Pulmonary artery endothelial cell (primary cell): Measurements from ENCODE around the gene CALML4. TPM values are rescaled to one million over a fixed set of nuclear protein-coding genes. Genes with fewer than 3 reads are reported as not detected.
"Not testable (repeated sequence)": the region's sequence is repeated elsewhere in the genome, so short reads cannot be mapped to it uniquely, and the experiment has no call there.

Source experiments
- DNase-seq: peaks from one replicate; pipeline ENCODE4 v3.0.0-alpha.2; 2011; ENCODE audit warnings: low read depth, low spot score
- total RNA-seq: library from RNA; depleted of rRNA; stranded (reverse); fragments of >200 nt; gene quantifications from 2 replicates; pipeline ENCODE4 v1.2.3, GENCODE V29; 2014

Gene CALML4
- total RNA-seq, 1 donor from 2014 or later: 3.0 TPM

GRCh38 chr15:68225442-68225841, 20.3 kb upstream of the CALML4 start:
- not testable (repeated sequence) for DNase-seq

GRCh38 chr15:68224546-68225250, 19.6 kb upstream of the CALML4 start:
- no peak for DNase-seq

- no peak for DNase-seq
Measured at GRCh38 chr15:68224108-68224507, 19.0 kb upstream of the CALML4 start.

DNA sequence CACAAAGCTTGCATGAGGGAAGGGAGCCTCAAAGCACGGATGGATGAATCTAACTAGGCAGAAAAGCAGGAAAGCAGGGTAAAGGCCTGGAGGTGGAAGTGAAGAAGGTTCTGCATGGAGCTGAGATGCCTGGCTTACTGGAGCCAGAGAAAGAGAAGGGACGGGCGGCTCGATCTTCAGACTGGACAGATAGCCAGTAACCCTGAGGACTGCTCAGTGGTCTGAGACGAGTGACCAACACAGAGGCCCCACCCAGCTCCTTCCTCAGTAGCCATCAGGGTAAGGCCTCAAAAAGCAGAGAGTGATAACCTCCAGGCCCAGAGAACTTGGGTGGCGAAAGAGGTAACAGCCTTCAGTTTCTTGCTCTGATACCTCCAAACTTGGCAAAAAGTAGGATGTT, 18.0 kb upstream of the CALML4 start:
- DNase-seq: no peak

- not testable (repeated sequence) for DNase-seq
Measured at GRCh38 chr15:68222432-68222743, 17.3 kb upstream of the CALML4 start.

DNA sequence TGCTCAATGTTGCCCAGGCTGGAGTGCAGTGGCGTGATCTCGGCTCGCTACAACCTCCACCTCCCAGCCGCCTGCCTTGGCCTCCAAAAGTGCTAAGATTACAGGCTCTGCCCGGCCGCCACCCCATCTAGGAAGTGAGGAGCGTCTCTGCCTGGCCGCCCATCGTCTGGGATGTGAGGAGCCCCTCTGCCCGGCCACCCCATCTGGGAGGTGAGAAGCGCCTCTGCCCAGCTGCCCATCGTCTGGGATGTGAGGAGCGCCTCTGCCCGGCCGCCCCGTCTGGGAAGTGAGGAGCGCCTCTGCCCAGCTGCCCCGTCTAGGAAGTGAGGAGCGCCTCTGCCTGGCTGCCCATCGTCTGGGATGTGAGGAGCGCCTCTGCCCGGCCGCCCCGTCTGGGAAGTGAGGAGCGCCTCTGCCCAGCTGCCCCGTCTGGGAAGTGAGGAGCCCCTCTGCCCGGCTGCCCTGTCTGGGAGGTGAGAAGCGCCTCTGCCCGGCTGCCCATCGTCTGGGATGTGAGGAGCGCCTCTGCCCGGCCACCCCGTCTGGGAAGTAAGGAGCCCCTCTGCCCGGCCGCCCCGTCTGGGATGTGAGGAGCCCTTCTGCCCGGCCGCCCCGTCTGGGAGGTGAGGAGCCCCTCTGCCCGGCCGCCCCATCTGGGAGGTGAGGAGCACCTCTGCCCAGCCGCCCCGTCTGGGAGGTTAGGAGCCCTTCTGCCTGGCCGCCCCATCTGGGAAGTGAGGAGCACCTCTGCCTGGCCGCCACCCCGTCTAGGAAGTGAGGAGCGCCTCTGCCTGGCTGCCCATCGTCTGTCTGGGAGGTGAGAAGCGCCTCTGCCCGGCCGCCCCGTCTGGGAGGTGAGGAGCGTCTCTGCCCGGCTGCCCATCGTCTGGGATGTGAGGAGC, 16.6 kb upstream of the CALML4 start:
- DNase-seq: not testable (repeated sequence)

DNA sequence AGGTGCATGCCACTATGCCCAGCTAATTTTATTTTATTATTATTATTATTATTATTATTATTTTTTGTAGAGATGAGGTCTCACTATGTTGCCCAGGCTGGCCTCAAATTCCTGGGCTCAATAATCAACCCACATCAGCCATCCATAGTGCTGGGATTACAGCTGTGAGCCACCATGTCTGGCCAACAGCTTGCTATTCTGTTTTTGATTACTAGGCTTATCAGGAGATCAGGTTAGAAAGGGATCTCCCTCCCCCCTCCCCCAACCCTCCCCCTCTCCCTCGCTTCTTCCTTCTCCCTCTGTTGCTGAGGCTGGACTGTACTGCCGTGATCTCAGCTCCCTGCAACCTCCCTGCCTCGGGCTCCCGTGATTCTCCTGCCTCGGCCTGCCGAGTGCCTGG, 15.8 kb upstream of the CALML4 start:
- no peak for DNase-seq

- no peak for DNase-seq
Measured at GRCh38 chr15:68220489-68220888, 15.4 kb upstream of the CALML4 start.

DNA sequence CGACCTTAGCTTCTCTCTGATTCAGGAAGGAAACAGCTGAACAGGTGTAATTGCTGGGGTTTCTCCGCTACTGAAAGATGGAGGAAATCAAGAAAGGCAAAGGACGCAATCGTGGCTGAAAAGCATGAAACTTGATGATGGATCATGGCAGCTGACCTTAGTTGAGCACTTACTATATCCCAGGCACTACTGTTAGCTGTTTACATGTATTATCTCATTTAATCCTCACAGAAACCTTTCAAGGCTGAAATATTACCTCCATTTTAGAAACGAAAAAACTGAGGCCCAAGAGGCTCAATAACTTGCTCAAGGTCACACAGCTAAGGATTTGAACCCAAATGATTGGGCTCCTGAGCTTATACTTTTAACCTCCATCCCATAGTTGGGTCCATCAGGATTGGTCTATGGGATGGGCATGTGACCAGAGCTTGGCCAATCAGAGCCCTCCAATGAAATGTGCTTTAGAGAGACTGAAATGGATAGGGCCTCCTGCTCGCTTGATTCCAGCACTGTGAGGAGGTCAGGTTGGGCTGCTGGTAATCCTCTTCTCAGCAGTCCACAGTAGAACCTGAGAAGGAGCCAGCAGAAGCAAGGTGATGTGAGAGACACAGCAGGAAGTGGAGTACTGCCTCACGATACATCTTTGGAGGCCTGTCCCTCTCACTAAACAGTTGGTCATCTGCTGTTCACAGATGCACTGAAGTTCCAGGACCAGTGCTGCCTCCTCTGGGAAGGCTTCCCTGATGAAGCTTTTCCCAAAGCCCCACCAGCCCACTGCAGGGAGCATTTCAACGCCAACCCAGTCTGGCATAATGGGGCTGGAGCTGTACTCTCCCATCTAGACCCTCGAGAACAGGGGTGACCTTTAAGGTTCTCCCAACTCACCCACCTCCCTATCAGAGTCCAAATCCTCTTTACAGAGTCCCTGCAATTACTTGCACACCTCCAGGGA, 14.0 kb upstream of the CALML4 start:
- no peak for DNase-seq

- DNase-seq: no peak
Measured at GRCh38 chr15:68218331-68218730, 13.2 kb upstream of the CALML4 start.

DNA sequence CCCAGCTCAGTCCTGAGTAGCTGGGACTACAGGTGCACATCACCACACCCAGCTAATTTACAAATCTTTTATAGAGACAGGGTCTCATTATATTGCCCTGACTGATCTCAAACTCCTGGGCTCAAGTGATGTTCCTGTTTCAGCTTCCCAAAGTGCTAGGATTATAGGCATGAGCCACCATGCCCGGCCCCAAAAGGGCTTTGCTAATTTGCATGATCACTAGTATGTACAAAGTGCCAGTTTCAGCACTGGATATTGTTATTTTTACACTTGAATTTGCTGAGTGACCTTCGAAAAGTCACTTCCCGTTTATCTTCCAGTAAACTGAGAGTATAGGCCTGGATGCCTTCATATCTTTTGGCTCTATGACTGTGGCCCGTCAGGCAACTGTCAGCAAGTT, 12.2 kb upstream of the CALML4 start:
- DNase-seq: no peak

GRCh38 chr15:68214838-68215254, 9.7 kb upstream of the CALML4 start:
- DNase-seq: no peak

DNA sequence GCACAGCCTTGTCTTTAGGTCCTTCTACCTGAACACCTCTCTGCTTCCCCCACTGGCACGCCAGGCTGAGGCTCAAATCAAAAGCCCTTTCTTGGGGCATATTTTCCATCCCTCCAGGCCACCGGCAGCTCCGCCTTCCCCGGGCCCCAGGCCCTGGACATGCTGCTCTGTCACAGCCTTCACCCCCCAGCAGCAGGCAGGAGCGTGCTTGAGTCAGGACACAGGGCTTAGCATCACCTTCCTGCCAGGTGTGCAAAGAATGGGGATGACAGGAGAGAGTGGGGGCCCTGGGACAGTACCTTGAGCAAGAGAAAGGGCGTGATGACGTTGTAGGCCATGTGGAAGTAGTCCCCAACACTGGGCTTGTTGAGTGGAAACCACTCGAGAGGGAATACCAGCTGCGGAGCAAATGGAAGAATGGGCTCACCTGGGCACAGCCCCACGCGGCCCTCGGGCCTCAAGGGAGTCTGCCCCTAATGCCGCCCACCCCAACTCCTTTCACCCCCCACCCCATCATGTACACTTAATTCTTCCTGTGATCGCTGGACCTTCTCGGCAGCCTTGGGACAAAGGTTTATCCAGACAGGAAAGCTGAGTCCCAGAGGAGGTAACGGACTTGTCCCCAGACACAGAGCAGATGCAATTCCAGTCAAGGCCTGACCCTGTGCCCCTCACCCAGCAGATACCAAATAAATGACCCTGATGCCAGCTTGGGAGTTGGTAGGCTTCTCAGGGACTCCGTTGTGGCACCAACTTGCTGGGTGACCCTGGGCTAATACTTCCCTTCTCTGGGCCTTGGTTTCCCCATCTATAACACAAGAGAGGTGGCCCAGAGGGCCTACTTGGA, 9.1 kb upstream of the CALML4 start:
- no peak for DNase-seq

GRCh38 chr15:68213491-68213845, 8.3 kb upstream of the CALML4 start:
- DNase-seq: not testable (repeated sequence)

DNA sequence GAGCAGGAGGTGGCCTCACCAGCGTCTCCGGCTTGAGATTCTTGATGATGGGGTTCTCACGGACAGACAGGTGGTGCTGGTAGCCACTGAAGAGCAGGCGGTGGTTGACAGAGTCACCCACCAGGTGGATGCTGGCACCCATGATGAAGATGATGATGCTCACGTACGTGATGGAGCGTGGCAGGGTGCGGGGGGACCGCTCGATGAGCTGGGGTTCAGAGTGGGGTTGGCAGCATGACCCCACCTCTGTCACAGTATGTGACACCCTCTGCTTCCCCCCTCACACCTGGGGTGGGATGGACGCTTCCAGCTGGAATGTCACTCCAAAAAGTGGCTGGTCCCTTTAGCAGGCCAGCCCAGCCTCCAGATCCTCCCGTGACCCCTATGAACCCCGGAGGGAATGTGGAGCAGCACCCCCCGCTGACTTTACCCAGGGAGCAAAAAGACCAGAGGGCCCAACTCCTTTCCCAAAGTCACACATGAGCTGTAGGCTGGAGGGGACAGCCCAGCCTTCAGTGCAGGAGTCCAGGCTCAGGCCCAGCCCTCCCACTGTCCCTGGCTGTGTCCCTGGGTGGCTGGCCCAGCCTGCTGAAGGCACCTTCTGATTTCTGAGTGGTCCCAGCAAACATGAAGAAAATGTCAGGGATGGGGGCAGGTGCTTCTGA, 6.7 kb upstream of the CALML4 start:
- DNase-seq: no peak

DNA sequence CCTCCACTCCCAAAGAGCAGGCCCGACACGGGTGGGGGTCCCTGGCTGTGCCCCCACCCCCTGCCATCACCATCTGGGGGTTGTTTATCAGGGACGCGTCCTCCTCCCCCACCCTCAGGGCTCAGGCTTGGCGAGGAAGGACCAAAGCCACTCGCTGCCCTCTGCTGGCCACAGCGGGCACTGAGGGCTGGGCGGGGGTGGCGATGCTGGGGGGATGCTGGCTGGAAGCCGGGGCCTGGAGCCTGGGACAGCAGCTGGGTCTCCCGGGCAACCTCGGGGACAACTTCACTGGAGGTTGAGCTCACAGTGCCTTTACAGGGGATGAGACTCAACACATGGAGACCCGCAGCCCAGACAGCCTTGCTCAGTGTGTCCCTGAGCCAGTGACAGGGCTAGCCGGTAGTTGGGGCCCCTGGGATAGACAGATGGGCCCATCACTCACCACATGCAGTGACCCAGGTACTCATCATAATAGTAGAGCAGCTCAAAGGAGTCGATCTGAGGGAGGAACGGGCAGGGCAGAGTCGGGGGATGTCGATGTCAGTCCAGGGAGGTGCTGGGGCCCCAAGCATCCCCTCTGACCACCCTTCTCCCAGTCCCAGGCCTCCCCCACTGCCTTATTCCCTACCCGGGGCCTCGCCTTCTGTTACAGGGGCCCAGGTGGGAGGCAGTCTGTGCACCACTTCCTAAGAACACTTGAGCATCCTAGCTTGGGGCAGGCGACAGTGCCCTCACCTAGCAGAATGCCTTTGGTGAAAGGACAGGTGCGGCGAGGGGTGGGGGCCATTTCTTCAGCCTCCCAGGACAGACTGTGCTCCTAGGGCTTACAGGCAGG, 5.9 kb upstream of the CALML4 start:
- no peak for DNase-seq

DNA sequence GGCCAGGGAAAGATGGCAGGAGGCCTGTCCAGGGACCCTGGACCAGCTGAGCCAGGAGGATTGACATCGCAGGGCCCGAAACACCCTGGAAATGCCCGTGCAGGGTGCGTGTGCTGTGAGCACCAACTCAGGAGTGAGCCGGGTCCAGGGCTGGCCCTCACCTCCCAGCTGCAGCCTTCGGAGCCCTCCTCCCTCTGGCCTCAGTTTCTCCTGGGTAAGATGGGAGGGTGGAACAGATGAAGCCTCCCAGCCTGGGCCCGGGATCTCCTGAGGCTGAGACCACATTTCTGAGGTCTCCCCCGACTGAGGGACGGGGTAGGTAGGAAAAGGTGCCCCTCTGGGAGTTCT, 5.3 kb upstream of the CALML4 start:
- no peak for DNase-seq

GRCh38 chr15:68209735-68210408, 4.7 kb upstream of the CALML4 start:
- DNase-seq: no peak

DNA sequence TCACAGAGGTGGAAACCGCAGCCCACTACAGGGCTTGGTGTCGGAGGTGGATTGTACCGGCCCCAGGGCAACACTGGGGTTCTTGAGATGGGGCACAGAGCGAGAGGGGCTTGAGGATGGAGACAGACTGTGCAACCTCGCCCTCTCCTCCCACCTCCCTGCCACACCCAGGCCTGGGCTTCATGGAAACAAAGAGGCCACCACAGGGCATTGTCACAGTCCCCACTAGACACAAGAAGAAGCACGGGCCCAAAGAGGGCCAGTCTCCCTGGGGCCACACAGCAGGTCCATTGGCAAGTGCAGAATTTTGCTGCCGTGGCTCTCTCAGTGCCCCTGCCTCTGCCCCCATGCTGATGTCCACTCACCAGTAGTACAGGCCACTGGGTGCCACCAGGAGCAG, 4.1 kb upstream of the CALML4 start:
- no peak for DNase-seq
